GM12874 (cell line): ENCODE results near the gene RASA2.

ENCODE experiments used
- CTCF ChIP-seq: IDR thresholded peaks from 2 replicates; pipeline ENCODE4 v1.5.1; 2011; ENCODE audit warnings: low read depth, mild to moderate bottlenecking, control low read depth, low read length, moderate library complexity; ENCODE audit not compliant: insufficient read depth

The RASA2 gene

GRCh38 chr3:141476033-141476432 is 10.8 kb upstream of the RASA2 start:
- TF ChIP-seq CTCF: no peak

GRCh38 chr3:141477224-141477623 is 9.6 kb upstream of the RASA2 start:
- TF ChIP-seq CTCF: no peak

DNA sequence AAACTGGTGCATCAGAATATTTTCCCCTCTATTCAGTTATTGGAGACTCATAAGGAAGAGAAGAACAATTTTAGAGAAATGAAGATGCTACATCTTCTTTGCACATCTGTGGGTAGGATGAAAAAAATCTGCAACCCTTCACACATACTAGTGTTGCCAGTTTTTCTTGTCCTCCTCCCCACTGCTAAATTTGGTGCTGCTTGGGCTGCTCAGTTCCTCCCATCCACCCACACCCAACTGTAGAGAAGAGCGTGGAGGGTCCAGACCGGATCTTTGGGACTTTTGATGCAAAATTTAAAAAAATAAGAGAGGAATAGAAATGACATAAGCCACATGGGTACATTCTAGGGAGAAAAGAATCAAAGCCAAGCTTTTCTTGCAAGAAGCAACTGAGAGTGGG is 8.7 kb upstream of the RASA2 start:
- TF ChIP-seq CTCF: no peak

GRCh38 chr3:141482245-141482922 is 4.4 kb upstream of the RASA2 start:
- no peak for TF ChIP-seq CTCF

DNA sequence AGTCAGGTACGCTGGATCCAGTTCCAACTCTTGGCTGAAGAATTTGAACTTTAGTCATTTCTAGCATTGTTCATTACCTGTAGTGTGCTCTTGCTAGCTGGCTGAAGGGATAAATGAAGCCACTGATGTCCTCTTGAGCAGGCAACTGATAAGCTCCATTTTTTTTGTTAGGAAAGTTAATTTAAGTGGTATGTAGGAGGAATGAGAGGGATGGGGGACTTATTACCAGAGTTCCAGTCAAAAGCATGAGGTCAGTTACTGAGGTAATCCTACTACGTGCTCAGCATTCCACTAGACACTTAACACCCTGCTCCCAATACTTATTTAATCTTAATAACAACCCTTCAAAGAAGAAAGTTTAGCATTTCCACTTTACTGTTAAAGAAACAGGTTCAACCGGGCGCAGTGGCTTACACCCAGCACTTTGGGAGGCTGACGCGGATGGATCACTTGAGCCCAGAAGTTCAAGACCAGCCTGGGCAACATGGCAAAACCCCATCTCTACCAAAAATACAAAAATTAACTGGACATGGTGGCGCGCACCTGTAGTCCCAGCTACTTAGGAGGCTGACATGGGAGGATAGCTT is 2.0 kb upstream of the RASA2 start:
- TF ChIP-seq CTCF: no peak

- no peak for TF ChIP-seq CTCF
Measured at GRCh38 chr3:141485641-141486495, 959 bp upstream of the RASA2 start.

- no peak for TF ChIP-seq CTCF
Measured at GRCh38 chr3:141486496-141486745, 406 bp upstream of the RASA2 start.
